Fibroblast of skin of right biceps (primary cell): ENCODE results near the gene REXO1.
"Not testable (repeated sequence)": the region's sequence is repeated elsewhere in the genome, so short reads cannot be mapped to it uniquely, and the experiment has no call there.

Experiments used
- DNase-seq: peaks from one replicate; pipeline ENCODE4 v3.0.0-alpha.2; 2013

Gene REXO1

GRCh38 chr19:1876496-1877279 is 28.4 kb upstream of the REXO1 start:
- not testable (repeated sequence) for DNase-seq

DNA sequence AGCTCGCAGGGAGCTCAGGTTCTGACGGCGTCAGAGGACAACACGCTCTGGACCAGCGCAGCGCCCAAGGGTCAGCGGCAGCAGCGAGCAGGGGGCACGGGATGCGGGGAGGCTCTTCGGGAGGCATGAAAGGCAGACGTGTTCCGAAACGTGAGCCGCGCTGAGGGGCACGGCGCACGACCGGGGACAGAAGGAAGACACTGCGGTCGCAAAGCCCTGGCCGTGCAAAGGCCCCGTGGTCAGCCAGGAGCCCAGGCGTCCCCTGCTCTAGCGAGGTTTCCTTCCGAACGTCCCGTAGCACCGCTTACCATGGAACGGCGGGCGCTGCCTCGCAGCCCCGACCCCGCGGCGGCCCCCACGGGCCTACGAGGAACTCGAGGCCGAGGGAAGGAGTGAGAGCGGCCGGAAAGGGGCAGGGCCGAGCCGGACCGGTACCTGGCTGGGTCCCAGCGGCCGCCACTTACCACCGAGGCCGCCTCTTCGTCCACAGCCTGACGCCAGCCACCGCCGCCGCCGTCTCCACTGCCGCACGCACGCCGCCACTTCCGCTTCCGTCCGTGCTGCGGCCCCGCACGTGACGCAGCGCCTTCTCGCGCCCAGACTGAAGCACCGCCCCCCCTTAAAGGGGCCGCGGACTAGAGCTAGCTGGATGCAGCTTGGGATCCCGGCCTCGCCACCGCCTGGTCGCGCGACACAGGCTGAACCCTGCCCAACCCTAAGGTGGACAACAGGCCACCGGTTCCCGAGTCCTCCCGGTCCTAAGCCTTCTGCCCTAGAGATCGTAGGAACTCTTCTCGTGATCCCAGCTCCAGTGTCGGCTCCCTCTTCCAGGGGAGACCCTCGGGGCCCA is 27.6 kb upstream of the REXO1 start:
- peak; percentile 91 for DNase-seq

DNA sequence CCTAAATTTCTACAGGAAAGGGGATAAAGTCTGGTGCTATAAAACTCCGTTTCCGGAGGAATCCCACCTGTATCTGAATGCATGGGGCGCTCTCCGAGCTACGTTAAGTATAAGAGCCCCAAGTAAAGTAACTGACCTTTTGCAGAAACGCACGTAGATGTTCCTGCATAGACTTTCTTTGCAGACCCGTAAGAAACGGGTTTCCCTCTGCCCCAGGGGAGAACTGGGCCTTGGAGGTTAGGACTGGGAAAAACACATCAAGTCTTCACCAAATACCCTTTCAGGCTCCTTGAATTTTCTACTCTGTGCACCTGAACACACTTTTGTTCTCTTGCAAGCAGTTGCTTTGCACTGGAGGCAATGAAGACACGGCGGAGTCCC is 27.0 kb upstream of the REXO1 start:
- DNase-seq: not testable (repeated sequence)

- DNase-seq: no peak
Observed at GRCh38 chr19:1874554-1875185, 26.4 kb upstream of the REXO1 start.

GRCh38 chr19:1873524-1874473 is 25.5 kb upstream of the REXO1 start:
- DNase-seq: no peak

DNA sequence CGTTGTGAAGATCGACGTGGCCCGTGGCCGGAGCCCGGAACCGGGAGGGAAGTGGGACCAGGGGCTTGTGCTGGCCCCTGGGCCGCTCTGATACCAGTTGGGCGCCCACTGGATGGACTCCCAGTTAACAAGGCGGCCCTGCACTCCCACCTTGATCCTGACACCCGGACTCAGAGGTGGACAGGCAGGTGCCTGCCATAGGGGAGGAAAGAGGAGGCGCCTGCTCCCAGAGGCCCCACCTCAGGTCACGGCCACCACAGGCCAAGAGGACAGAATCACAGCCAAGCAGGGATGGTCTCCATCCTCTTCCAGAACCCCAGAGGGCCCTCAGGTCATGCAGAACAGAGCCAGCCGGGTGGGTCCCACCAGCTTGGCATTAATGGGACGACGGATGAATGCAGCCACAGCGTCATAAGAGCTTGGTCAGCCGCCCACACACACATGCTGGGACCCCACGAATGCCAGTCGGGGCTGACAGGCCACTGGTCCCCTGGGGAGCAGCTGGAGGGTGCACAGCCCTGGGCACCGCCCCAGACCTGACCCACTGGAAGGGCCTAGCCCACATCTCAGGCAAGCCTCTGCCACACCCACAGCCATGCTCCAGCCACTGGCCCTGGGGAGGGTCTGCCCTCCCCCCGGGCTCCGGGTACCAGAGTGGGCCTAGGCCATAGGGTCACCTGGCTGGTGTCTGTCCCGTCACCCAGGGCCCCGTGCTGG is 24.7 kb upstream of the REXO1 start:
- DNase-seq: no peak

GRCh38 chr19:1871630-1872029 is 23.3 kb upstream of the REXO1 start:
- DNase-seq: no peak

- no peak for DNase-seq
Observed at GRCh38 chr19:1871140-1871597, 22.9 kb upstream of the REXO1 start.

DNA sequence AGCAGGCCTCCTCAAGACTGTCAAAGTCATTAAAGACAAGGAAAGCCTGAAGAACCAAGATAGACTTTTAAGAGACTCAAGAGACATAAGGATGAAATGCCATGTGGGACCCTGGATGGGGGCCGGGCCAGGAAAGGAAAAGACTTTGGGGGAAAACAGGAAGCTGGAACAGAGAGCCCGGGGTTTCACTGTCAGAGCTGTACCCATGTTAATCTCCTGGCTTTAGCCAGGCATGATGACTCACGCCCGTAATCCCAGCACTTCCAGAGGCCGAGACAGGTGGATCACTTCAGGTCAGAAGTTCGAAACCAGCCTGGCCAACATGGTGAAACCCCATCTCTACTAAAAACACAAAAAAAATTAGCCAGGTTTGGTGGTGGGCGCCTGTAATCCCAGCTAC is 20.7 kb upstream of the REXO1 start:
- no peak for DNase-seq

DNA sequence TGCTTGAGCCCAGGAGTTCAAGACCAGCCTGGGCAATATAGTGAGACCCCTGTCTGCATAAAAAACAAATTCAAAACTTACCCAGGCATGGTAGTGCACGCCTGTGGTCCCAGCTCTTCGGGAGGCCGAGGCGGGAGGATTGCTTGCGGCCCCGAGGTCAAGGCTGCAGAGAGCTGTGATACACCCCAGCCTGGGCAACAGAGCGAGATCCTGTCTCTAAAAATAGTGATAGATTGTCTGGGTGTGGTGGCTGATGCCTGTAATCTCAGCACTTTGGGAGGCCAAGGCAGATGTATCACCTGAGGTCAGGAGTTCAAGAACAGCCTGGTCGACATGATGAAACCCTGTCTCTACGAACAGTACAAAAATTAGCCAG is 19.1 kb upstream of the REXO1 start:
- DNase-seq: no peak

DNA sequence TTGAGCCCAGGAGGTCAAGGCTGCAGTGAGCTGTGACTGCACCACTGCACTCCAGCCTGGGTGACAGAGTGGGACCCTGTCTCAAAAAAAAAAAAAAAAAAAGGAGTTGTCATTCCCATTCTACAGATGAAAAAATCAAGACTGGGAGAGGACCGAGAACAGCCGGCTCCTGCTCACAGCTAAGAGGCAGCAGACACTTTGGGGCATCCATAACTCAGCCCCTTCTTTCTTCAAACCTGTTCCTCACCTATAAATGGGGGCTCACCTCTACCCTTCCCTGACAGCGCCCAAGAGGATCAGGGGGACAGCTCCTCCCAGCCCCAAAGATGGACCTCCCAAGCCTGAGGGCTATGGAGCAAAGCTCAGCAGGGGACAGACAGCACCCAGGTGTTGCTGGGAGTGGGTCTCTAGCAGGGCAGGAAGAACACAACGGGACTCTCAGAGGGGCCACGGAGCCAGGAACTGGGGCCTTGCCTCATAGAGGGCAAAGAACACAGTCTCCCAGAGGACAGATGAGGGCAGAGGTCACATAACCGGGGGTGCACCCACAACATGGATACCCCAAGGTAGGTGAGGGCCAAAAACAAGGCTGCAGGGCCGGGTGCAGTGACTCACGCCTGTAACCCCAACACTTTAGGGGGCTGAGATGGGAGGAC is 18.5 kb upstream of the REXO1 start:
- no peak for DNase-seq

- DNase-seq: no peak
Observed at GRCh38 chr19:1865172-1866010, 17.1 kb upstream of the REXO1 start.

- peak; percentile 61 for DNase-seq
Observed at GRCh38 chr19:1864480-1865171, 16.3 kb upstream of the REXO1 start.

GRCh38 chr19:1863638-1864479 is 15.6 kb upstream of the REXO1 start:
- peak; percentile 96 for DNase-seq

DNA sequence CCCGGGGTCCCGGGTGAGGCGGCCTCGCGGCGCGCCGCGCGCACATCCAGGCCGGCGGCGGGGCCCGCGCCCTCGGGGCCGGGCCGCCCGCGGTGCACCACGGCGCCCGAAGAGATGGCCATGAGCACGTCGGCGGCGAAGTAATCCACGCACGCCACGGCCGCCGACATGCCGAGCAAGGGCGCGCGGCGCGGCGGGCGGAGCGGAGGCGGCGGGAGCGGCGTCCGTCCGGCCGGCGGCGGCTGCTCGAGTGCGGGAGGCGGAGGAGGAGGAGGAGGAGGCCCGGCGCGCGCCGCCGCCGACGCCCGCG is 15.0 kb upstream of the REXO1 start, which contains the start of gene KLF16:
Gene KLF16 (minus strand): TSS at position 252 of the 310 bp plus-strand sequence. CDS start 82 bp downstream, at position 170.
- no peak for DNase-seq

DNA sequence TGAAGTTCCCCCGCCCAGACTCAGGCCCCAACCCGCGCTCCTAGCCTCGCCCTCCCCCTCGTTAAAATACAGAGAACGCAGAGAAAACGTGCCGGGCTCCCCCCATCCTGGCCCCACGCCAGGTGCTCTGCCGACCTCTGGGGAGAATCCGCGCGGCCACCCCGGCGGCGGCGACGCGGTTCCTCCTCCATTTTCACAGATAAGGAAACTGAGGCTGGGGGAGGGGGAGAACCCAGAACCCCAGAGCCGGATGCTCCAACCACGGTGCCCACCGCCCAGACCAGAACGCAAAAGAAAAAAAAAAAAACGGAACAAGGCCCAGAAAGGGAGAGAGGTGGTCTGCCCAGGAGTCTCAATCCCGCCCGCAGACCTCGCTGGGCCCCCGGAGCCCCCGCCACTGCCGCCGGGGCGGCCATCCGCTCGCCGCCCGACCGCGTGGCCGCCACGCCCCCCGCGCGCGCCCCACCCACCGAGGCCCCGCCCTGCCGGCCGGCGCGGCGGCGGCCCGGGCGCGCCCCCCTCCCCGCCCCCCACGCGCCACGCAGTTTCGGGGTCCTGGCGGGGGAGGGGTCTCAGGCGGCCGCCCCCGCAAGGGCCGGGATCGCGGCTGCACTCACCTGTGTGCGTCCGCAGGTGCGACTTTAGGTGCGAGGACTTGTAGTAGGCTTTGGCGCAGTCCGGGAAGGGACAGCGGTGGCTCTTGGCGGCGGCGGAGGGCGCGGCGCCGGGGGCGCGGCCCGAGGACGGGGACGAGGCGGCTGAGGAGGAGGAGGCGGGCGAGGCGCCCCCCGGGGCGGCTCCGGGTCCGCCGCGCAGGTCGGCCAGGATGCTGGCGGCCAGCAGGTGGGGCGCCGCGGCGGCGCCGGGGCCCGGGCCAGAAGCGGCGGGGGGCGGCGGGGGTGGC is 14.4 kb upstream of the REXO1 start:
- peak; percentile 39 for DNase-seq

DNA sequence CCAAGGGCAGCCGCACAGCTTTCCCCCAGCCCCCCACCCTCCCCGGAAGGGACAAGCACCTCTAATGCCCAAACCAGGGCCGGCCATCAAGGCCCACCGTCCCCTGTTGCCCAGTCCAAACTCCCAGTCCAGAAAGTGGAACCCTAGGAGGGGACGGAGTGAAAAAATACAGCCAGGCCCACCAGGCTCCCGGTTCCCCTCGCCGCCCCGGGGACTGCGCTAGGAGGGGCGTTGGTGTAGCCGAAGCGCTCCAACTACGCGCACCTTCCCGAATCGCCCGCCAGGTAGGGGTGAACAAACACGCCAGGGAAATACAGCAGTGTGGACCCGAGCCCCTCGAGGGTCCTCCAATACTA is 13.8 kb upstream of the REXO1 start:
- no peak for DNase-seq

DNA sequence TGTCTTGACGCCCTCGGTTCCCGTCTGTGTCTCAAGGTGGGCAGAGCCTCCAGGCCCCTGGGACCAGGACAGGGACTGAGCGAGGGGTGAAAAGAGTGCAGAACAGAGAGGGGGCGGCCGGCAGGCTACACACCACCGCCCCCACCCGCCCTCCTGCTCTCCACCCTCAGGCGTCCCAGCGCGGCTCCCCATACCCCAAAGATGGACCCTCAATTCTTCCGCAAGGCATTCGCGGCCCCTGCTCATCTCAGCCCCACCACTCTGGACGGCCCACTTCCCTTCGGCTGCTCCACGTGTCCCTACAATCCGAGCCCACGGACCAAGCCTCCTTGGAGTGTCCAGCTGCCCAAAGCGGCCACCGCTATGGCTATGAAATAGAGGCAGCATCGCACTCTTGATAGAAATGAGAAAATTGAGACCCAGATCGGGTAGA is 13.3 kb upstream of the REXO1 start:
- DNase-seq: no peak
